ENCODE measurements around the gene RAI1.

RAI1 gene

GRCh38 chr17:17837966-17838962 is 157.0 kb downstream of the RAI1 start:
- peaks cover 76 to 91% (median 87%) of the 10 kb centered on the region in 10 experiments for H3K4me1 ChIP-seq
- peak overlapping the region; percentile 80 to 99 (median 94); a peak in 17 of 20 replicates for H3K4me3 ChIP-seq
- peak overlapping the region; percentile 96 to 100 (median 99) for H3K27ac ChIP-seq
- peaks cover 12 to 27% (median 26%) of the 10 kb centered on the region in 11 experiments; a peak in 18 of 22 replicates for H4K20me1 ChIP-seq
- peak overlapping the region; percentile 99 to 100 (median 100) for H3K9ac ChIP-seq
- H3K9me3 ChIP-seq (replicated peaks in 1 of 11), result no peaks in the 10 kb centered on the region
- H3K27me3 ChIP-seq, result no peaks in the 10 kb centered on the region
- TF ChIP-seq Cebpa-rat (IDR thresholded peaks at IDR 0.05), result no peak
- peaks cover 0 to 18% (median 7%) of the 10 kb centered on the region in 11 experiments; a peak in 8 of 22 replicates for H3K36me3 ChIP-seq
- H3K4me2 ChIP-seq, result peak overlapping the region; percentile 93 to 100 (median 99)

DNA sequence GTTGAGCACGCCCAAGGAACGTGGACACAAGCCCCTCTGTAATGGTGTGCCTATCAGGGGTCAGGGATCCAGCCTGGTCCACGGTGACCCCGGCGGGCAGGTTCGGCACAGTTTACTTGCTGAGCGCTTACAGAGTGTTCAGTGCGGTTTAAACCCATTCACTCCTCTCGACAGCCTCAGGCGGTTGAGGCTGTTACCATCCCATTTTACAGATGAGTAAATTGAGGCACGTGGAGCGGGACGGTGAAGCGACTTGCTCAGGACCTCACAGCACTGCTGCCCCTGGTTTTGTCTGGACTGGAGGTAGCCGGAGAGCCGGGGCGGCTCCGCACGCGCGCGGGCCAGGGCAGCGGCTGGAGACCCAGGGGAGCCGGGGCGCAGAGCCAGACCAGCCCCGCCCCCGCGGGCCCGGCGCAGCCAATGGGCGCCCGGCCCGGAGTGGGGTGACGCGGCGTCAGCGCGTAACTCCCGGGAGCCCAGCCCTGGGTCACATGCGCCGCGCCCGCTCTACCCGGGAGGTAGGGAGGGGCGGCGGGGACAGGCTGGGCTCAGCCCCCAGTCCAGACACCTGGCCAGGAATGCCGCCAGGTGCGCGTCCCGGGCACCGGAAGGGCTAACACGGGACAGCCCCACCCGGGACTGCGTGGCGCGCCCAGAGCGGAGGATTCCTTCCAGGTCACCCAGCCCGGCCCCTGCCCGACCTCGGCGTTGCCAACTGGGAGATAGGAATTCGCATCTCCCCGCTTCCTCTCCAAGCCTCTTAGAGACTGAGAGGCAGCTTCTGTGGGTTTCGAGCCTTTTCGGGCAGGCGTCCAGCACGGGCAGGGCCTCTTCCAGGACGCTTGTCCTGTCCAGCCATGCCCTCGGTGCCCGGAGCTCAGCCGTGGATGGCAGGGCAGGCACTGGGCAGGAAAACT is 158.8 kb downstream of the RAI1 start:
- peak overlapping the region; percentile 67 to 100 (median 100) for H3K9ac ChIP-seq
- peaks cover 3 to 9% (median 8%) of the 10 kb centered on the region in 11 experiments; a peak in 15 of 22 replicates for H4K20me1 ChIP-seq
- peak overlapping the region; percentile 42 to 92 (median 55) for H3K4me3 ChIP-seq
- H3K4me2 ChIP-seq, result peak overlapping the region; percentile 93 to 100 (median 99)
- no peak for TF ChIP-seq Cebpa-rat (IDR thresholded peaks at IDR 0.05)
- H3K27ac ChIP-seq, result peak overlapping the region; percentile 87 to 100 (median 99)
- H3K27me3 ChIP-seq, result no peaks in the 10 kb centered on the region
- H3K9me3 ChIP-seq (replicated peaks in 1 of 11), result no peaks in the 10 kb centered on the region
- H3K4me1 ChIP-seq, result peaks cover 58 to 86% (median 77%) of the 10 kb centered on the region in 10 experiments
- peaks cover 0 to 8% (median 2%) of the 10 kb centered on the region in 11 experiments; a peak in 3 of 22 replicates for H3K36me3 ChIP-seq

GRCh38 chr17:17840751-17841591 is 159.7 kb downstream of the RAI1 start:
- peaks cover 56 to 86% (median 76%) of the 10 kb centered on the region in 10 experiments for H3K4me1 ChIP-seq
- TF ChIP-seq Cebpa-rat (IDR thresholded peaks at IDR 0.05), result peak in 2 of 11 experiments; percentile 17 to 77; a peak in 2 of 22 replicates
- H3K27me3 ChIP-seq, result no peaks in the 10 kb centered on the region
- H3K9me3 ChIP-seq (replicated peaks in 1 of 11), result no peaks in the 10 kb centered on the region
- H3K36me3 ChIP-seq, result 0 out of 22 replicates have a peak, but pooled peaks cover 0 to 6% (median 0%) of the 10 kb centered on the region in 11 experiments
- H3K27ac ChIP-seq, result peak overlapping the region; percentile 87 to 100 (median 99); a peak in 21 of 22 replicates
- H3K4me3 ChIP-seq, result peak overlapping the region in 7 of 10 experiments; percentile 53 to 92 (median 56); a peak in 7 of 20 replicates
- peak overlapping the region in 10 of 11 experiments; percentile 41 to 100 (median 100); a peak in 13 of 22 replicates for H3K9ac ChIP-seq
- peak overlapping the region; percentile 93 to 100 (median 99) for H3K4me2 ChIP-seq
- no peaks in the 10 kb centered on the region; a peak in 1 of 22 replicates for H4K20me1 ChIP-seq

- H3K27ac ChIP-seq, result peak overlapping the region; percentile 87 to 100 (median 99); a peak in 18 of 22 replicates
- H3K27me3 ChIP-seq, result no peaks in the 10 kb centered on the region
- H3K4me2 ChIP-seq, result peak overlapping the region; percentile 93 to 100 (median 99)
- no peak overlapping the region for H3K4me3 ChIP-seq
- H3K4me1 ChIP-seq, result peaks cover 62 to 92% (median 82%) of the 10 kb centered on the region in 10 experiments
- peak overlapping the region in 5 of 11 experiments; percentile 20 to 99 (median 41); a peak in 7 of 22 replicates for H3K9ac ChIP-seq
- no peaks in the 10 kb centered on the region for H4K20me1 ChIP-seq
- peaks cover 0 to 7% (median 0%) of the 10 kb centered on the region in 11 experiments; a peak in 1 of 22 replicates for H3K36me3 ChIP-seq
- no peaks in the 10 kb centered on the region for H3K9me3 ChIP-seq (replicated peaks in 1 of 11)
- TF ChIP-seq Cebpa-rat (IDR thresholded peaks at IDR 0.05), result no peak
Measured at GRCh38 chr17:17841601-17842025, 160.4 kb downstream of the RAI1 start.

- Histone ChIP-seq H3K4me2 (peak overlapping the region in 9 of 11 experiments; percentile 9 to 100 (median 98); a peak in 14 of 22 replicates), H3K4me1 (peaks cover 66 to 95% (median 85%) of the 10 kb centered on the region in 10 experiments), H3K4me3 (no peak overlapping the region), H3K27ac (peak overlapping the region in 10 of 11 experiments; percentile 8 to 100 (median 99); a peak in 11 of 22 replicates), H3K27me3 (no peaks in the 10 kb centered on the region), H3K9me3 (replicated peaks in 1 of 11) (no peaks in the 10 kb centered on the region), H3K9ac (peak overlapping the region in 4 of 11 experiments; percentile 12 to 99 (median 41); a peak in 4 of 22 replicates), H3K36me3 (peaks cover 0 to 12% (median 0%) of the 10 kb centered on the region in 11 experiments; a peak in 1 of 22 replicates), H4K20me1 (no peaks in the 10 kb centered on the region)
- no peak for TF ChIP-seq Cebpa-rat (IDR thresholded peaks at IDR 0.05)
Measured at GRCh38 chr17:17842111-17842876, 161.0 kb downstream of the RAI1 start.

DNA sequence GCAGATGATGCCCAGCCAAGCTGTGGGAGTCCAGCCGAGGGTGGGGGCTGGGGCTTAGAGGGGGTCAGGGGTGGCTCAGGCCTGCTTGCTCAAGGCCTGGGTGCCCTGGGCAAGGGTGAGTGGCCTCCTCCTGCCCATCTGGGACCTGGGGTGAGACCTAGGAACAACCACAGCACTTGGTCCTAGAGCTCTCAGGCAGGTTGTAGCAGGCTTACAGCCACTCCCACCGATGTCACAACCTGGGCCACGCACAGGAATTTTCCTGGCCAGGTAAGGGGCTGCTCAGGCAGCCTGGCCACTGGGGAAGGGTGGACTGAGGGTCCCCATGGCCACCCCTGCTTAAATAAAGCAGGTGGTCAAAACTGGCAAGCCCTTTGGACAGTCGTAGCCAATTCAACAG is 161.8 kb downstream of the RAI1 start:
- H3K27me3 ChIP-seq, result no peaks in the 10 kb centered on the region
- no peaks in the 10 kb centered on the region for H3K9me3 ChIP-seq (replicated peaks in 1 of 11)
- peak overlapping the region in 2 of 11 experiments; percentile 51 to 100; a peak in 5 of 22 replicates for H3K4me2 ChIP-seq
- peaks cover 66 to 95% (median 85%) of the 10 kb centered on the region in 10 experiments for H3K4me1 ChIP-seq
- no peaks in the 10 kb centered on the region for H4K20me1 ChIP-seq
- H3K9ac ChIP-seq, result no peak overlapping the region
- no peak overlapping the region; a peak in 1 of 22 replicates for H3K27ac ChIP-seq
- no peak for TF ChIP-seq Cebpa-rat (IDR thresholded peaks at IDR 0.05)
- H3K36me3 ChIP-seq, result peaks cover 0 to 12% (median 0%) of the 10 kb centered on the region in 11 experiments; a peak in 1 of 22 replicates
- H3K4me3 ChIP-seq, result no peak overlapping the region

DNA sequence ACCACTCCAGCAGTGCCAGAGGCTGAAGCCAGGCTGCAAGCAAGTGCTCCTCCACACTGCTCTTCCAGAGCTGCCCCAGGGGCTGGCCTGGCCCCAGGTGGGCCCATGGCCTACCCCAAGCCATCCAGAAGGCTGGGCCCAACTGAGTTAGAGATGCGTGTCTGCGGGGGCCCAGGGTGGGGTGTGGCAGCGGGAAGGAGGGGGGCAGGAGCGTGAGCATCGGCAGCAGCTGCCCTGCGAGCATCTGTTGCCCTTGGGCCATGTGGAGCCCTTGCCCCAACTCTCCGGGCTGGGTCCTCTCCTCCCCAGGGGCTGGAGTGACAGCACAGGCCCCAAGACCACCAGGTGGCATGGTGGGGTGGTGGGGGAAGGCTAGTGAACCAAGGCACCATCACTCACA is 162.8 kb downstream of the RAI1 start:
- Histone ChIP-seq H3K9ac (no peak overlapping the region), H3K36me3 (peaks cover 0 to 12% (median 0%) of the 10 kb centered on the region in 11 experiments; a peak in 1 of 22 replicates), H3K4me2 (peak overlapping the region in 3 of 11 experiments; percentile 15 to 21 (median 20); a peak in 1 of 22 replicates), H3K4me3 (no peak overlapping the region), H4K20me1 (no peaks in the 10 kb centered on the region), H3K4me1 (peaks cover 66 to 95% (median 85%) of the 10 kb centered on the region in 10 experiments), H3K27ac (peak overlapping the region in 2 of 11 experiments; percentile 5 to 20; a peak in 2 of 22 replicates), H3K9me3 (replicated peaks in 1 of 11) (no peaks in the 10 kb centered on the region), H3K27me3 (no peaks in the 10 kb centered on the region)
- no peak for TF ChIP-seq Cebpa-rat (IDR thresholded peaks at IDR 0.05)
